K562 (cell line): ENCODE results near the gene RTL10.

Experiments
- DIDO1 ChIP-seq: fragments of 450-650 bp; IDR thresholded peaks from 2 replicates; pipeline ENCODE4 v1.6.1; 2016; ENCODE audit warnings: low read depth, missing biosample characterization, missing genetic modification characterization
- EZH2 ChIP-seq: IDR thresholded peaks from 2 replicates; pipeline ENCODE4 v1.6.1; 2012; ENCODE audit warnings: low read depth, mild to moderate bottlenecking, inconsistent platforms, low read length, borderline replicate concordance
- NFXL1 ChIP-seq: fragments of 450-650 bp; formaldehyde crosslinking; IDR thresholded peaks from 2 replicates; pipeline ENCODE4 v1.4.0; 2021; ENCODE audit warnings: mild to moderate bottlenecking
- POLR2AphosphoS5 ChIP-seq: IDR thresholded peaks from 2 replicates; pipeline ENCODE4 v1.6.1; 2011; ENCODE audit warnings: mild to moderate bottlenecking, low read depth, low read length, moderate library complexity; ENCODE audit not compliant: control insufficient read depth, insufficient read depth
- SAFB ChIP-seq: fragments of 200-400 bp; formaldehyde crosslinking; IDR thresholded peaks from 2 replicates; pipeline ENCODE4 v1.6.1; 2017; ENCODE audit warnings: low read depth, low read length, borderline replicate concordance
- WHSC1 ChIP-seq: IDR thresholded peaks from one replicate; pipeline ENCODE4 v1.6.1; 2012; ENCODE audit warnings: low read length, control low read depth, inconsistent platforms
- TF ChIP-seq, protein P1 (sequence below): fragments of 450-650 bp; conservative IDR thresholded peaks from 2 replicates; pipeline ENCODE4 v1.6.1; 2016; ENCODE audit warnings: missing genetic modification characterization, low read depth, mild to moderate bottlenecking, control low read depth, missing compliant biosample characterization
- TF ChIP-seq, protein P2 (sequence below), 3 experiments: IDR thresholded peaks in 2 of 3; conservative IDR thresholded peaks in 1 of 3; 2 replicates each; pipeline ENCODE4 v1.5.1; 2011 to 2012; ENCODE audit warnings: low read length in 3 of 3, mild to moderate bottlenecking in 3 of 3, control low read depth in 2 of 3, improper control_type of control experiment in 1 of 3, inconsistent platforms in 1 of 3, low read depth in 1 of 3, mixed read lengths in 1 of 3, moderate library complexity in 1 of 3; ENCODE audit not compliant: insufficient read depth in 2 of 3
- TF ChIP-seq, protein P3 (sequence below), 2 experiments: fragments of 450-650 bp; formaldehyde crosslinking in 1 of 2; IDR thresholded peaks; 2 replicates each; pipeline versions ENCODE4 v1.4.0 to v1.6.1; 2014 to 2020; ENCODE audit warnings: mild to moderate bottlenecking in 2 of 2, borderline replicate concordance in 1 of 2, low read depth in 1 of 2

GRCh38 chr22:19902245-19902715 is 47.6 kb upstream of the RTL10 start:
- TF ChIP-seq SAFB, result no peak
- no peak for TF ChIP-seq WHSC1
- TF ChIP-seq NFXL1, result no peak
- no peak for TF ChIP-seq DIDO1 (tag)
- TF ChIP-seq, protein P1, sequence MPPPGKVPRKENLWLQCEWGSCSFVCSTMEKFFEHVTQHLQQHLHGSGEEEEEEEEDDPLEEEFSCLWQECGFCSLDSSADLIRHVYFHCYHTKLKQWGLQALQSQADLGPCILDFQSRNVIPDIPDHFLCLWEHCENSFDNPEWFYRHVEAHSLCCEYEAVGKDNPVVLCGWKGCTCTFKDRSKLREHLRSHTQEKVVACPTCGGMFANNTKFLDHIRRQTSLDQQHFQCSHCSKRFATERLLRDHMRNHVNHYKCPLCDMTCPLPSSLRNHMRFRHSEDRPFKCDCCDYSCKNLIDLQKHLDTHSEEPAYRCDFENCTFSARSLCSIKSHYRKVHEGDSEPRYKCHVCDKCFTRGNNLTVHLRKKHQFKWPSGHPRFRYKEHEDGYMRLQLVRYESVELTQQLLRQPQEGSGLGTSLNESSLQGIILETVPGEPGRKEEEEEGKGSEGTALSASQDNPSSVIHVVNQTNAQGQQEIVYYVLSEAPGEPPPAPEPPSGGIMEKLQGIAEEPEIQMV (tag), result no peak
- TF ChIP-seq, protein P2, sequence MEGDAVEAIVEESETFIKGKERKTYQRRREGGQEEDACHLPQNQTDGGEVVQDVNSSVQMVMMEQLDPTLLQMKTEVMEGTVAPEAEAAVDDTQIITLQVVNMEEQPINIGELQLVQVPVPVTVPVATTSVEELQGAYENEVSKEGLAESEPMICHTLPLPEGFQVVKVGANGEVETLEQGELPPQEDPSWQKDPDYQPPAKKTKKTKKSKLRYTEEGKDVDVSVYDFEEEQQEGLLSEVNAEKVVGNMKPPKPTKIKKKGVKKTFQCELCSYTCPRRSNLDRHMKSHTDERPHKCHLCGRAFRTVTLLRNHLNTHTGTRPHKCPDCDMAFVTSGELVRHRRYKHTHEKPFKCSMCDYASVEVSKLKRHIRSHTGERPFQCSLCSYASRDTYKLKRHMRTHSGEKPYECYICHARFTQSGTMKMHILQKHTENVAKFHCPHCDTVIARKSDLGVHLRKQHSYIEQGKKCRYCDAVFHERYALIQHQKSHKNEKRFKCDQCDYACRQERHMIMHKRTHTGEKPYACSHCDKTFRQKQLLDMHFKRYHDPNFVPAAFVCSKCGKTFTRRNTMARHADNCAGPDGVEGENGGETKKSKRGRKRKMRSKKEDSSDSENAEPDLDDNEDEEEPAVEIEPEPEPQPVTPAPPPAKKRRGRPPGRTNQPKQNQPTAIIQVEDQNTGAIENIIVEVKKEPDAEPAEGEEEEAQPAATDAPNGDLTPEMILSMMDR (IDR thresholded peaks at IDR 0.05 in 2 of 3, conservative IDR thresholded peaks at IDR 0.05 in 1 of 3; ENCODE audit: insufficient read depth in 2 of 3, low read depth in 1 of 3, low read length in 3 of 3), result no peak
- no peak for TF ChIP-seq EZH2
- no peak for TF ChIP-seq POLR2AphosphoS5
- TF ChIP-seq, protein P3, sequence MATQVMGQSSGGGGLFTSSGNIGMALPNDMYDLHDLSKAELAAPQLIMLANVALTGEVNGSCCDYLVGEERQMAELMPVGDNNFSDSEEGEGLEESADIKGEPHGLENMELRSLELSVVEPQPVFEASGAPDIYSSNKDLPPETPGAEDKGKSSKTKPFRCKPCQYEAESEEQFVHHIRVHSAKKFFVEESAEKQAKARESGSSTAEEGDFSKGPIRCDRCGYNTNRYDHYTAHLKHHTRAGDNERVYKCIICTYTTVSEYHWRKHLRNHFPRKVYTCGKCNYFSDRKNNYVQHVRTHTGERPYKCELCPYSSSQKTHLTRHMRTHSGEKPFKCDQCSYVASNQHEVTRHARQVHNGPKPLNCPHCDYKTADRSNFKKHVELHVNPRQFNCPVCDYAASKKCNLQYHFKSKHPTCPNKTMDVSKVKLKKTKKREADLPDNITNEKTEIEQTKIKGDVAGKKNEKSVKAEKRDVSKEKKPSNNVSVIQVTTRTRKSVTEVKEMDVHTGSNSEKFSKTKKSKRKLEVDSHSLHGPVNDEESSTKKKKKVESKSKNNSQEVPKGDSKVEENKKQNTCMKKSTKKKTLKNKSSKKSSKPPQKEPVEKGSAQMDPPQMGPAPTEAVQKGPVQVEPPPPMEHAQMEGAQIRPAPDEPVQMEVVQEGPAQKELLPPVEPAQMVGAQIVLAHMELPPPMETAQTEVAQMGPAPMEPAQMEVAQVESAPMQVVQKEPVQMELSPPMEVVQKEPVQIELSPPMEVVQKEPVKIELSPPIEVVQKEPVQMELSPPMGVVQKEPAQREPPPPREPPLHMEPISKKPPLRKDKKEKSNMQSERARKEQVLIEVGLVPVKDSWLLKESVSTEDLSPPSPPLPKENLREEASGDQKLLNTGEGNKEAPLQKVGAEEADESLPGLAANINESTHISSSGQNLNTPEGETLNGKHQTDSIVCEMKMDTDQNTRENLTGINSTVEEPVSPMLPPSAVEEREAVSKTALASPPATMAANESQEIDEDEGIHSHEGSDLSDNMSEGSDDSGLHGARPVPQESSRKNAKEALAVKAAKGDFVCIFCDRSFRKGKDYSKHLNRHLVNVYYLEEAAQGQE (IDR thresholded peaks at IDR 0.05; ENCODE audit: borderline replicate concordance), result no peak
- TF ChIP-seq, protein P3 (CRISPR knock-in tag; IDR thresholded peaks at IDR 0.05; ENCODE audit: low read depth), result no peak
